Measurements from ENCODE around the gene PRM3.

GRCh38 chr16:11319529-11320146 lies 46.2 kb upstream of the PRM3 start:
- TF ChIP-seq CTCF (IDR thresholded peaks at IDR 0.05 in 4 of 5, conservative IDR thresholded peaks at IDR 0.05 in 1 of 5): no peak
- no peak for TF ChIP-seq POLR2A (IDR thresholded peaks at IDR 0.05)
